ENCODE data around the gene KAZN. TPM values are rescaled to one million over a fixed set of nuclear protein-coding genes. Genes with fewer than 3 reads are reported as not detected.

KAZN gene
- total RNA-seq, result under 1 TPM; 0.48 to 0.58 TPM

GRCh38 chr1:14598498-14599182, at the start of gene KAZN:
Gene KAZN, plus strand, starts transcription at chr1:14598685.

GRCh38 chr1:15153184-15153841, 554.8 kb downstream of the KAZN start, which contains the start of gene TMEM51:
Gene TMEM51, plus strand, starts transcription at chr1:15153747. Its CDS starts 61,341 bp downstream, at chr1:15215088.

Data from activated naive CD4-positive, alpha-beta T cell treated with anti-CD3 and anti-CD28 coated beads, Interleukin-2, amount 10 ng/mL, durations not matched to agents 5 hours and 36 hours (primary cell).